Parathyroid adenoma (tissue), 2 donors: Measurements from ENCODE around the gene SLC38A8.

Experiments
- H2AFZ ChIP-seq: fragments of 300-600 bp; sonication (generic); one replicate; pipeline ENCODE4 v1.7.0; 2017; ENCODE audit warnings: antibody characterized with exemption, mild to moderate bottlenecking
- H3K27ac ChIP-seq: fragments of 300-600 bp; sonication (generic); one replicate; pipeline ENCODE4 v1.7.0; 2017
- H3K27me3 ChIP-seq: fragments of 300-600 bp; sonication (generic); one replicate; pipeline ENCODE4 v1.7.0; 2017; ENCODE audit warnings: low read length; ENCODE audit not compliant: control insufficient read depth, insufficient read depth
- H3K36me3 ChIP-seq: fragments of 300-600 bp; sonication (generic); one replicate; pipeline ENCODE4 v1.7.0; 2017; ENCODE audit warnings: low read length; ENCODE audit not compliant: control insufficient read depth, insufficient read depth
- H3K4me1 ChIP-seq: fragments of 300-600 bp; sonication (generic); one replicate; pipeline ENCODE4 v1.7.0; 2017; ENCODE audit warnings: control low read depth
- H3K4me2 ChIP-seq: fragments of 300-600 bp; sonication (generic); one replicate; pipeline ENCODE4 v1.7.0; 2017; ENCODE audit warnings: low read length
- H3K4me3 ChIP-seq: fragments of 300-600 bp; sonication (generic); one replicate; pipeline ENCODE4 v1.7.0; 2017; ENCODE audit warnings: low read depth, low read length
- H3K79me2 ChIP-seq: fragments of 300-600 bp; sonication (generic); one replicate; pipeline ENCODE4 v1.7.0; 2017; ENCODE audit warnings: control low read depth
- H3K9ac ChIP-seq: fragments of 300-600 bp; sonication (generic); one replicate; pipeline ENCODE4 v1.7.0; 2017; ENCODE audit warnings: mild to moderate bottlenecking
- H3K9me3 ChIP-seq: fragments of 300-600 bp; sonication (generic); one replicate; pipeline ENCODE4 v1.7.0; 2017; ENCODE audit warnings: low read length; ENCODE audit not compliant: control insufficient read depth
- CTCF ChIP-seq: fragments of 300-600 bp; sonication (generic); IDR thresholded peaks from one replicate; pipeline ENCODE4 v1.7.0; 2017; ENCODE audit warnings: antibody characterized with exemption, mild to moderate bottlenecking
- donor health status: primary hyperparathyroidism.

Gene SLC38A8

GRCh38 chr16:84072014-84072413 lies 29.4 kb upstream of the SLC38A8 start:
- H3K9me3 ChIP-seq, result no peaks in the 10 kb centered on the region
- H3K36me3 ChIP-seq, result no peaks in the 10 kb centered on the region
- no peak overlapping the region for H3K4me2 ChIP-seq
- H3K27me3 ChIP-seq, result no peaks in the 10 kb centered on the region
- TF ChIP-seq CTCF, result no peak
- H3K4me3 ChIP-seq, result no peak overlapping the region
- no peak overlapping the region for H3K9ac ChIP-seq
- H3K4me1 ChIP-seq, result no peaks in the 10 kb centered on the region
- H3K79me2 ChIP-seq, result peaks cover 4% of the 10 kb centered on the region
- no peak overlapping the region for H3K27ac ChIP-seq
- no peak overlapping the region for H2AFZ ChIP-seq

- TF ChIP-seq CTCF, result no peak
- H3K4me3 ChIP-seq, result no peak overlapping the region
- no peak overlapping the region for H3K9ac ChIP-seq
- no peak overlapping the region for H3K4me2 ChIP-seq
- peaks cover 2% of the 10 kb centered on the region for H3K79me2 ChIP-seq
- no peaks in the 10 kb centered on the region for H3K9me3 ChIP-seq
- H2AFZ ChIP-seq, result no peak overlapping the region
- H3K27me3 ChIP-seq, result no peaks in the 10 kb centered on the region
- no peaks in the 10 kb centered on the region for H3K4me1 ChIP-seq
- no peak overlapping the region for H3K27ac ChIP-seq
- no peaks in the 10 kb centered on the region for H3K36me3 ChIP-seq
These were observed 28.5 kb upstream of the SLC38A8 start for GRCh38 chr16:84071121-84071520.

- Histone ChIP-seq H3K27ac (no peak overlapping the region), H3K36me3 (no peaks in the 10 kb centered on the region), H3K4me2 (no peak overlapping the region), H3K4me1 (no peaks in the 10 kb centered on the region), H3K9ac (no peak overlapping the region), H3K9me3 (no peaks in the 10 kb centered on the region), H2AFZ (no peak overlapping the region), H3K79me2 (no peaks in the 10 kb centered on the region), H3K4me3 (no peak overlapping the region), H3K27me3 (no peaks in the 10 kb centered on the region)
- TF ChIP-seq CTCF, result no peak
These were observed 26.9 kb upstream of the SLC38A8 start for GRCh38 chr16:84069540-84069939.

- no peaks in the 10 kb centered on the region for H3K36me3 ChIP-seq
- no peak overlapping the region for H3K4me2 ChIP-seq
- H3K9me3 ChIP-seq, result no peaks in the 10 kb centered on the region
- no peak overlapping the region for H3K4me3 ChIP-seq
- H3K79me2 ChIP-seq, result no peaks in the 10 kb centered on the region
- H3K4me1 ChIP-seq, result no peaks in the 10 kb centered on the region
- no peak overlapping the region for H3K27ac ChIP-seq
- H2AFZ ChIP-seq, result no peak overlapping the region
- H3K27me3 ChIP-seq, result no peaks in the 10 kb centered on the region
- H3K9ac ChIP-seq, result no peak overlapping the region
- TF ChIP-seq CTCF, result no peak
These were observed 26.3 kb upstream of the SLC38A8 start for GRCh38 chr16:84068783-84069462.

GRCh38 chr16:84068041-84068440 lies 25.4 kb upstream of the SLC38A8 start:
- H2AFZ ChIP-seq, result no peak overlapping the region
- no peaks in the 10 kb centered on the region for H3K4me1 ChIP-seq
- H3K36me3 ChIP-seq, result no peaks in the 10 kb centered on the region
- no peaks in the 10 kb centered on the region for H3K27me3 ChIP-seq
- H3K4me3 ChIP-seq, result no peak overlapping the region
- H3K9me3 ChIP-seq, result no peaks in the 10 kb centered on the region
- H3K4me2 ChIP-seq, result no peak overlapping the region
- no peak overlapping the region for H3K9ac ChIP-seq
- no peak overlapping the region for H3K27ac ChIP-seq
- no peaks in the 10 kb centered on the region for H3K79me2 ChIP-seq
- no peak for TF ChIP-seq CTCF
